ENCODE data around the gene ATF1.
A peak's percentile ranks its signal among the peaks of the same experiment; 100 is the strongest.

Gene ATF1

GRCh38 chr12:50778663-50779590, 15.0 kb downstream of the ATF1 start:
- no peak for DNase-seq (ENCODE audit: low read depth)
- H3K4me3 ChIP-seq (ENCODE audit: low read length): no peak overlapping the region
- TF ChIP-seq, protein P1, sequence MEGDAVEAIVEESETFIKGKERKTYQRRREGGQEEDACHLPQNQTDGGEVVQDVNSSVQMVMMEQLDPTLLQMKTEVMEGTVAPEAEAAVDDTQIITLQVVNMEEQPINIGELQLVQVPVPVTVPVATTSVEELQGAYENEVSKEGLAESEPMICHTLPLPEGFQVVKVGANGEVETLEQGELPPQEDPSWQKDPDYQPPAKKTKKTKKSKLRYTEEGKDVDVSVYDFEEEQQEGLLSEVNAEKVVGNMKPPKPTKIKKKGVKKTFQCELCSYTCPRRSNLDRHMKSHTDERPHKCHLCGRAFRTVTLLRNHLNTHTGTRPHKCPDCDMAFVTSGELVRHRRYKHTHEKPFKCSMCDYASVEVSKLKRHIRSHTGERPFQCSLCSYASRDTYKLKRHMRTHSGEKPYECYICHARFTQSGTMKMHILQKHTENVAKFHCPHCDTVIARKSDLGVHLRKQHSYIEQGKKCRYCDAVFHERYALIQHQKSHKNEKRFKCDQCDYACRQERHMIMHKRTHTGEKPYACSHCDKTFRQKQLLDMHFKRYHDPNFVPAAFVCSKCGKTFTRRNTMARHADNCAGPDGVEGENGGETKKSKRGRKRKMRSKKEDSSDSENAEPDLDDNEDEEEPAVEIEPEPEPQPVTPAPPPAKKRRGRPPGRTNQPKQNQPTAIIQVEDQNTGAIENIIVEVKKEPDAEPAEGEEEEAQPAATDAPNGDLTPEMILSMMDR (conservative IDR thresholded peaks at IDR 0.05; ENCODE audit: low read length): no peak

DNA sequence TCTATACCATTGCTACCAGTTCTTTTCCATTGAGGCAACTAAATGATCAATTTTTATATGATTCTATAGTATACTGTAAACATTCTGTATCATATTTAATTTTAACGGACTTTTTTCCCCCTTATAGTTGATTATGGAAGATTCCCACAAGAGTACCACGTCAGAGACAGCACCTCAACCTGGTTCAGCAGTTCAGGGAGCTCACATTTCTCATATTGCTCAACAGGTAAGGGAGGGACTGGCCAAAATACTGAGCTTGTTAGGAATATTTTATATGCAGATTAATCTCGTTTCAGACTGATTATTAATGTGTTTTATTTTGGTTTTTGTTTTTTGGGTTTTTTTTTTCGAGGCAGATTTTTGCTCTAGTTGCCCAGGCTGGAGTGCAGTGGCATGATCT, 16.1 kb downstream of the ATF1 start:
- no peak for DNase-seq (ENCODE audit: low read depth)
- TF ChIP-seq, protein P1 (conservative IDR thresholded peaks at IDR 0.05; ENCODE audit: low read length): no peak
- no peak overlapping the region for H3K4me3 ChIP-seq (ENCODE audit: low read length)

DNA sequence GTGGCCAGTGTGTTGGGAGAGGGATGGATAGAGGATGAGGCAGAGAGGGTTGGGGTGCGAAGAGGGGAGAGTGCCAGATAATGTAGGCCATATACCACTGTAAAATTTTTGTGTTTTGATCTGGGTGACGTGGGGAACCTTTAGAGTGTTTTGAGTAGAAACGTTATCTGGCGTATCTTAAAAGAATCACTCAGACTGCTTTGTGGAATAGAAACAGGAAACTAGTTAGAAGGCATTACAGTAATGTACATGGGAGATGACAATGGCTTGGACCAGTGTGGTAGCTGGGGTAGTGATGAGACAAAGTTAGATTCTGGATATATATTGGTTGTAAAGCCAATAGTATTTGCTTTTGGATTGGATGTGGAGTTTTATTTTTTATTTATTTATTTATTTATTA, 20.6 kb downstream of the ATF1 start:
- TF ChIP-seq, protein P1 (conservative IDR thresholded peaks at IDR 0.05; ENCODE audit: low read length): no peak
- no peak overlapping the region for H3K4me3 ChIP-seq (ENCODE audit: low read length)
- no peak for DNase-seq (ENCODE audit: low read depth)

DNA sequence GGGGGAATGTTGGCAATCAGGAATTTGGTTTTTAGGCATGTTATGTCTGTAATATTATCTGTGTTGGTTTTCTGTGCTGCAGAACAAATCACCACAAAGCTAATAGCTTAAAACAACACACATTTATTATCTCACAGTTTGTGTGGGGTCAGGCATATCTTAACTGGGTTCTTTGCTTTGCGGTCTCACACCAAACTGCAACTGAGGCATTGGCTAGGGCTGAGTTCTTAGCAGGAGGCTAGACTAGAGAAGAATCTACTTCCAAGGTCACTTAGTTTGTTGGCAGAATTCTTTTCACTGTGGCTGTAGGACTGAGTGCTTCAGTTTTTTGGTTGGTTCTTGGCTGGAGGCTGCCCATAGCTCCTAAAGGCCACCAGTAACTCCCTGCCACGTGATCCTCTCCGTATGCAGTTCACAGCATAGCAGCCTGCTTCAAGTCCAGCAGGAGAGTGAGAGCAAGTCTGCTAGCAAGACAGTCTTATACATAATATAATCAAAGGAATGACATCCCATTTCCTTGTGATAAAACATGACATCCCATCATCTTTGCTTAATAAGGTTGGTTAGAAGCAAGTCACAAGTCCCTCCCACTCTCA, 21.6 kb downstream of the ATF1 start:
- no peak overlapping the region for H3K4me3 ChIP-seq (ENCODE audit: low read length)

DNA sequence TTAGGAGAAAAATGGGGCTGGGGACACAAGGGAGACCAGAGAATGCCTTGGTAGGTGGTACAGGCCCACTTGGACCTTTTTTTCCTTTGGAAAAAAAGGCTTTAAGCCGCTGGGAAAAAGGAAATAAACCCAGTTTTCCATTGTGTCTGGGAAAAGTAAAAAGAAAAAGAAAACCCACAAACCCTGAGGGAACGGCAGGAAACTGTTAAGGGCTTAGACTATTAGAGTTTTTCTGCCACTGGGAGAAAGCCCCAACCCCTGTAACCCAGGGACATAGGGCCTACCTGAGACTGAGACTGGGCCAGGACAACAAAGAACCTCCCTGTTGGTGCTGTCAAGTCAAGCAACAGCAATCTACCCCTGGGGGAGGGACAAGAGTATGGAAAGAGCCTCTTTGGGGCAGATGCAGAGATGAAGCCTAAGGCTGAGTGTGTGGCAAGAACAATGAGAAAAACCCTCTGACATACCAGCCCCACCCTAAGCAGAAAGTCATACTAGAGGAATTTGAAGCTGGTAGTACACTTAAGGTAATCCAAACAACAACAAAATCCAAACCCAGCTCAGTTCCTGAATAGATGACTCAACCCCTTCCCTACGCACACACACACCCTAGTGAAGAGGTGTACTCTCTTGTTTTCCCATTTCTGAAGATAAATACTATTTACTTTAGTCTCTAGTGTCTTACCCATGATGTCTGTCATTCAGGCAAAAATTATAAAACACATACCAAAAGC, 22.8 kb downstream of the ATF1 start:
- TF ChIP-seq, protein P1 (conservative IDR thresholded peaks at IDR 0.05; ENCODE audit: low read length): no peak
- no peak overlapping the region for H3K4me3 ChIP-seq (ENCODE audit: low read length)
- peak; percentile 97 for DNase-seq (ENCODE audit: low read depth)

More for the DNA sequence above, 21.6 kb downstream of the ATF1 start:
- DNase-seq (ENCODE audit: low read depth): no peak
- TF ChIP-seq, protein P1 (conservative IDR thresholded peaks at IDR 0.05; ENCODE audit: low read length): no peak

DNA sequence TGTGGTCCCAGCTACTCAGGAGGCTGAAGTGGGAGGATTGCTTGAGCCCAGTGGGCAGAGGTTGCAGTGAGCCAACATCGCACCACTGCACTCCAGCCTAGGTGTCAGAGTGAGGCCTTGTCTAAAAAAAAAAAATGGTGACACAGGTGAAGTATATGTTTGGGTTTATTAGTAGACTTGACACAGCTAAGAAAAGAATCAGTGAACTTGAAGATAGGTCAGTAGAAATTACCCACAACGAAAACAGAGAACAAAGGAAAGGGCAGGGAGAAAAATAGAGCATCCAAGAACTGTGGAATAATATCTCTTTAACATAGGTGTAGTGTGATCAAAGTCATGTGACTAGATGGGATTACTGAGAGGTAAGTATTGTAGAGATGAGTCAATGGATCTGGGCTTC, 23.7 kb downstream of the ATF1 start:
- H3K4me3 ChIP-seq (ENCODE audit: low read length): no peak overlapping the region
- TF ChIP-seq, protein P1 (conservative IDR thresholded peaks at IDR 0.05; ENCODE audit: low read length): no peak
- DNase-seq (ENCODE audit: low read depth): no peak

Measured in AG10803 (cell line).